K562 (cell line): ENCODE measurements around the gene PCP4L1. TPM values are rescaled to one million over a fixed set of nuclear protein-coding genes. Genes with fewer than 3 reads are reported as not detected.

ENCODE experiments used
- ATAC-seq: fragments of 200-7000 bp; cut with Tn5 transposase; 3 replicates; pipeline ENCODE4 v1.9.1; 2020; ENCODE audit warnings: moderate library complexity
- BruUV-seq: library from RNA; stranded (reverse); fragments of 400-500 nt; replicated peaks from 2 replicates; lab custom pipeline; 2021; lab: Mats Ljungman, UMichigan
- CTCF ChIA-PET: fragments of 300-600 bp; formaldehyde crosslinking; extraction: SDS; loops from one replicate; lab custom pipeline; 2021; ENCODE audit warnings: low intra/inter-chr PET ratio; lab: Yijun Ruan, JAX
- POLR2A ChIA-PET: fragments of 300-600, 350-650 bp; sonication (Branson Sonifier 250); formaldehyde crosslinking; extraction: SDS; loops from one replicate; lab custom pipeline; 2021; ENCODE audit warnings: antibody characterized with exemption, inconsistent platforms; lab: Yijun Ruan, JAX
- DNase-seq, 4 experiments: peaks; one replicate each; pipeline versions ENCODE4 v3.0.0 to v3.0.0-alpha.2; 2011 to 2018; ENCODE audit warnings: low spot score in 3 of 4, mixed read lengths in 3 of 4; ENCODE audit errors: extremely low read depth in 1 of 4
- FAIRE-seq: peaks from 2 replicates; lab custom pipeline; 2011; peaks lifted over from hg19 to GRCh38; lab: Jason Lieb, UNC
- H2AFZ ChIP-seq: 2 replicates; pipeline ENCODE4 v1.6.0; 2011; ENCODE audit warnings: low read depth, low read length, control low read depth, inconsistent platforms
- H3K27ac ChIP-seq: fragments of 200-600 bp; 3 replicates; pipeline ENCODE4 v1.8.0; 2011; ENCODE audit warnings: low read depth, mild to moderate bottlenecking, control low read depth, inconsistent platforms, low read length, moderate library complexity, mixed read lengths; ENCODE audit errors: extremely low read depth
- H3K27me3 ChIP-seq, 2 experiments: fragments of 300-600 bp in 1 of 2; 2 replicates in 1 of 2; 3 replicates in 1 of 2; pipeline versions ENCODE4 v1.6.0 to v1.8.0; 2011; ENCODE audit warnings: inconsistent platforms in 2 of 2, low read length in 2 of 2, mild to moderate bottlenecking in 1 of 2, mixed read lengths in 1 of 2, moderate library complexity in 1 of 2; ENCODE audit not compliant: control insufficient read depth in 2 of 2, insufficient read depth in 2 of 2
- H3K36me3 ChIP-seq: fragments of 300-600 bp; 3 replicates; pipeline ENCODE4 v1.8.0; 2011; ENCODE audit warnings: mild to moderate bottlenecking, low read length, inconsistent platforms; ENCODE audit not compliant: control insufficient read depth, insufficient read depth
- H3K4me1 ChIP-seq, 2 experiments: fragments of 200-600 bp in 1 of 2; replicated peaks in 1 of 2; 2 replicates in 1 of 2; 3 replicates in 1 of 2; pipeline versions ENCODE4 v1.5.1 to v1.8.0; 2011; ENCODE audit warnings: inconsistent platforms in 2 of 2, low read length in 2 of 2, mild to moderate bottlenecking in 1 of 2, mixed read lengths in 1 of 2, moderate library complexity in 1 of 2; ENCODE audit not compliant: control insufficient read depth in 2 of 2, insufficient read depth in 2 of 2
- H3K4me2 ChIP-seq: 2 replicates; pipeline ENCODE4 v1.6.1; 2011; ENCODE audit warnings: low read length, control low read depth, inconsistent platforms, mixed read lengths; ENCODE audit not compliant: insufficient read depth
- H3K4me3 ChIP-seq: fragments of 200-600 bp; sonication (generic), shearing (Covaris generic); 2 replicates; pipeline ENCODE4 v1.5.1; 2016; ENCODE audit warnings: control low read depth, inconsistent platforms
- H3K79me2 ChIP-seq: fragments of 200-600 bp; 3 replicates; pipeline ENCODE4 v1.8.0; 2011; ENCODE audit warnings: low read length, inconsistent platforms; ENCODE audit not compliant: control insufficient read depth, insufficient read depth
- H3K9ac ChIP-seq, 2 experiments: 2 replicates each; pipeline versions ENCODE4 v1.6.0 to v1.6.1; 2011; ENCODE audit warnings: low read depth in 2 of 2, low read length in 2 of 2, control low read depth in 1 of 2, inconsistent platforms in 1 of 2, mild to moderate bottlenecking in 1 of 2, mixed read lengths in 1 of 2; ENCODE audit not compliant: insufficient read depth in 1 of 2
- H3K9me1 ChIP-seq: one replicate; pipeline ENCODE4 v1.6.0; 2011; ENCODE audit warnings: inconsistent platforms, mild to moderate bottlenecking, low read length, moderate library complexity; ENCODE audit not compliant: control insufficient read depth, insufficient read depth
- H3K9me3 ChIP-seq: replicated peaks from 2 replicates; pipeline ENCODE4 v1.5.1; 2011; ENCODE audit warnings: low read depth, low read length, inconsistent platforms; ENCODE audit not compliant: control insufficient read depth, insufficient read depth
- H4K20me1 ChIP-seq: replicated peaks from 2 replicates; pipeline ENCODE4 v1.6.1; 2011; ENCODE audit warnings: low read length, inconsistent platforms, mixed read lengths; ENCODE audit not compliant: control insufficient read depth, insufficient read depth
- BCLAF1 ChIP-seq, 2 experiments: fragments of 450-650 bp in 1 of 2; IDR thresholded peaks; 2 replicates each; pipeline ENCODE4 v1.6.1; 2011 to 2017; ENCODE audit warnings: low read depth in 2 of 2, antibody characterized with exemption in 1 of 2, borderline replicate concordance in 1 of 2, low read length in 1 of 2, mild to moderate bottlenecking in 1 of 2, mixed read lengths in 1 of 2; ENCODE audit not compliant: control insufficient read depth in 1 of 2
- DNMT1 ChIP-seq: fragments of 450-650 bp; IDR thresholded peaks from 2 replicates; pipeline ENCODE4 v1.6.1; 2016; ENCODE audit warnings: antibody characterized with exemption, mild to moderate bottlenecking
- FOXK2 ChIP-seq, 2 experiments: fragments of 450-650 bp; IDR thresholded peaks in 1 of 2; conservative IDR thresholded peaks in 1 of 2; 2 replicates each; pipeline ENCODE4 v1.6.1; 2016; ENCODE audit warnings: low read depth in 2 of 2, mild to moderate bottlenecking in 1 of 2
- GTF2A2 ChIP-seq: IDR thresholded peaks from 2 replicates; pipeline ENCODE4 v1.6.1; 2016; ENCODE audit warnings: mild to moderate bottlenecking, missing genetic modification characterization, missing compliant biosample characterization
- HOMEZ ChIP-seq: fragments of 250-450 bp; sonication (Bioruptor Pico); IDR thresholded peaks from 2 replicates; pipeline ENCODE4 v1.4.0; 2020; ENCODE audit warnings: mild to moderate bottlenecking, moderate library complexity
- NONO ChIP-seq, 2 experiments: fragments of 200-400 bp in 1 of 2; fragments of 450-650 bp in 1 of 2; formaldehyde crosslinking in 1 of 2; IDR thresholded peaks; 2 replicates each; pipeline ENCODE4 v1.6.1; 2017; ENCODE audit warnings: low read depth in 2 of 2, mild to moderate bottlenecking in 2 of 2, moderate library complexity in 2 of 2, low read length in 1 of 2
- NR0B1 ChIP-seq: fragments of 450-650 bp; IDR thresholded peaks from one replicate; pipeline ENCODE4 v1.6.1; 2018; ENCODE audit warnings: mild to moderate bottlenecking, moderate library complexity; ENCODE audit not compliant: partially characterized antibody
- NR3C1 ChIP-seq: sonication (generic); formaldehyde crosslinking; IDR thresholded peaks from 2 replicates; pipeline ENCODE4 v1.8.1; 2022; ENCODE audit warnings: missing genetic modification reagents
- SAP30 ChIP-seq: fragments of 200-600 bp; sonication (generic); IDR thresholded peaks from 2 replicates; pipeline ENCODE4 v1.6.1; 2012; ENCODE audit warnings: borderline replicate concordance, low read depth, mild to moderate bottlenecking, moderate library complexity, low read length, control low read depth, inconsistent platforms; ENCODE audit not compliant: insufficient read depth, poor library complexity, severe bottlenecking
- SMARCA5 ChIP-seq: fragments of 450-650 bp; IDR thresholded peaks from 2 replicates; pipeline ENCODE4 v1.6.1; 2016
- ZC3H11A ChIP-seq: IDR thresholded peaks from 2 replicates; pipeline ENCODE4 v1.6.1; 2012; ENCODE audit warnings: low read depth, low read length, improper control_type of control experiment
- ZC3H8 ChIP-seq: fragments of 450-650 bp; IDR thresholded peaks from 2 replicates; pipeline ENCODE4 v1.6.1; 2017
- WGBS: fragments of 100-300 bp; shearing (Covaris generic); methylation state at CpG from one replicate; pipeline ENCODE4 v1.1.6; 2016; ENCODE audit warnings: low coverage, mixed read lengths; ENCODE audit not compliant: insufficient coverage; ENCODE audit errors: missing lambda C conversion rate; 5-methylcytosine and 5-hydroxymethylcytosine counted together
- in situ Hi-C: fragments of 300-500 bp; cut with MboI; formaldehyde crosslinking; loops from 4 replicates; pipeline ENCODE4 v1.15.0; 2018; ENCODE audit warnings: inconsistent platforms, mixed read lengths
- intact Hi-C: fragments of 100-400 bp; cut with micrococcal nuclease; formaldehyde crosslinking; loops from 2 replicates; pipeline ENCODE4 v1.14.2; 2022
- polyA plus RNA-seq, 8 experiments: library from polyadenylated mRNA; depleted of rRNA in 4 of 8; stranded (reverse) in 5 of 8; unstranded in 3 of 8; fragments of >200 nt; fragmentation: Nextera tagmentation in 2 of 8; fragmentation: Illumina TruSeq in 1 of 8; extraction: Ambion mirVana in 2 of 8; extraction: Trizol in 1 of 8; gene quantifications; 2 replicates each; pipeline versions ENCODE4 v1.2.1 to v1.2.3, GENCODE V29; 2011 to 2014; ENCODE audit warnings: inconsistent platforms in 1 of 8, missing spikeins in 1 of 8
- total RNA-seq, 7 experiments: library from RNA; depleted of rRNA in 6 of 7; stranded (reverse); fragments of >200 nt in 6 of 7; fragmentation: Illumina TruSeq in 2 of 7; extraction: Trizol in 2 of 7; gene quantifications; 2 replicates each; pipeline versions ENCODE4 v1.2.1 to v1.2.3, GENCODE V29; 2011 to 2021; ENCODE audit warnings: low replicate concordance in 1 of 7

The PCP4L1 gene
- total and polyA plus RNA-seq, 9 of the 15 experiments (the other 6 are each of a cell fraction or from before 2014, with no cell fraction given), result not detected

- Histone ChIP-seq H3K27ac (no peak overlapping the region), H3K4me2 (no peak overlapping the region), H3K9me1 (no peaks in the 10 kb centered on the region), H3K27me3 (no peaks in the 10 kb centered on the region), H3K36me3 (peaks cover 11% of the 10 kb centered on the region), H3K4me1 (peaks cover 3 to 25% of the 10 kb centered on the region in 2 experiments; a peak in 4 of 5 replicates), H3K9me3 (no peaks in the 10 kb centered on the region), H3K4me3 (no peak overlapping the region), H4K20me1 (no peaks in the 10 kb centered on the region), H2AFZ (peak overlapping the region; percentile 1; the same call in 1 of the 2 replicates), H3K79me2 (no peaks in the 10 kb centered on the region), H3K9ac (peak overlapping the region in 1 of 2 experiments; percentile 54; a peak in 1 of 4 replicates)
- 61% methylated on average over 5 of the region's 8 CpGs for WGBS
- ChIA-PET POLR2A (interaction anchor here (0.5 to 1.4 kb wide), 4 partner anchors 11 to 209 kb away, joined by 3 read pairs; partner anchors contain the start of gene SDHC), CTCF (no interaction called here)
- intact Hi-C loops (no loop called here), in situ Hi-C loops (no loop called here)
- BruUV-seq, result no TSS peak
- DNase-seq, result no peak
- FAIRE-seq, result no peak
- no peak for ATAC-seq
- no peak for TF ChIP-seq NR0B1
- TF ChIP-seq HOMEZ (CRISPR knock-in tag), result no peak
- TF ChIP-seq SMARCA5, result no peak
- no peak for TF ChIP-seq GTF2A2 (tag)
- TF ChIP-seq ZC3H8, result no peak
- no peak for TF ChIP-seq BCLAF1 (IDR thresholded peaks at IDR 0.05; ENCODE audit: borderline replicate concordance in 1 of 2, control insufficient read depth in 1 of 2, low read depth in 2 of 2, low read length in 1 of 2)
- TF ChIP-seq ZC3H11A, result no peak
- no peak for TF ChIP-seq NR3C1
- TF ChIP-seq NONO (IDR thresholded peaks at IDR 0.05; ENCODE audit: low read depth in 2 of 2, low read length in 1 of 2), result no peak
- TF ChIP-seq FOXK2 (conservative IDR thresholded peaks at IDR 0.05 in 1 of 2, IDR thresholded peaks at IDR 0.05 in 1 of 2; ENCODE audit: low read depth in 2 of 2), result no peak
- no peak for TF ChIP-seq SAP30
- no peak for TF ChIP-seq DNMT1
Observed at GRCh38 chr1:161218301-161219077, 40.1 kb upstream of the PCP4L1 start.
